ENCODE data around the gene TAF11L7.
"Not testable (repeated sequence)": the region's sequence is repeated elsewhere in the genome, so short reads cannot be mapped to it uniquely, and the experiment has no call there.

TAF11L7 gene

DNA sequence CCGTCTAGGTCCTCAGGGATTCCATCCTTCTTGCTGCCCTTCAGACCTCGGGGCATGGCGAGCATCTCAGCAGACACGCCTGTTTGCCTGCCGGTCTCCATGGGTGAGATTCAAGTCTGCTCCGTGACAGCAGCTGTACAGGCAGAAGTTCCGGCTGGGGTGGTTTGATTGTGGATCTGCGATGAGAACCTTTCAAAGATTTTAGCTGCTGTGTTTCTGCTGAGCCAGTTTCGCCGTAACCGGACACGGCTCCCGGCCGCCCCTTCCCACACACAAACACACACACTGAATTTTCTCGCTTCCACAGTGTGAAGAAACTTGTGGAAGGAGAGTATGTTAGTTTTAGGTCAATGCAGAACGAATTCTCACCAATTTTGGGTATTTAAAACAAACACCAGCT lies at the start of gene TAF11L7:
TAF11L7 (minus strand) TSS at position 101 of the 400 bp plus-strand sequence.
- not testable (repeated sequence) for DNase-seq

DNA sequence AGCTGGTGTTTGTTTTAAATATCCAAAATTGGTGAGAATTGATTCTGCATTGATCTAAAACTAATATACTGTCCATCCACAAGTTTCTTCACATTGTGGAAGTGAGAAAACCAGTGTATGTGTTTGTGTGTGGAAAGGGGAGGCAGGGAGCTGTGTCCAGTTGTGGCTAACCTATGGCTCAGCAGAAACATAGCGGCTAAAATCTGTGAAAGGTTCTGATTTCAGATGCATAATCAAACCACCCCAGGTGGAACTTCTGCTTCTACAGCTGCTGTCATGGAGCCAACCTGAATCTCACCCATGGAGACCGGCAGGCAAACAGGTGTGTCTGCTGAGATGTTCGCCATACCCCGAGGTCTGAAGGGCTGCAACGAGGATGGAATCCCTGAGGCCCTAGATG lies 48.6 kb upstream of the TAF11L7 start, which contains the start of gene TAF11L14:
TAF11L14 (plus strand) TSS at position 301 of the 400 bp plus-strand sequence.
- DNase-seq, result no peak

DNA sequence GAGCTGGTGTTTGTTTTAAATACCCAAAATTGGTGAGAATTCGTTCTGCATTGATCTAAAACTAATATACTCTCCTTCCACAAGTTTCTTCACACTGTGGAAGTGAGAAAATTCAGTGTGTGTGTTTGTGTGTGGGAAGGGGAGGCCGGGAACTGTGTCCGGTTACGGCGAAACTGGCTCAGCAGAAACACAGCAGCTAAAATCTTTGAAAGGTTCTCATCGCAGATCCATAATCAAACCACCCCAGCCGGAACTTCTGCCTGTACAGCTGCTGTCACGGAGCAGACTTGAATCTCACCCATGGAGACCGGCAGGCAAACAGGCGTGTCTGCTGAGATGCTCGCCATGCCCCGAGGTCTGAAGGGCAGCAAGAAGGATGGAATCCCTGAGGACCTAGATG lies 46.2 kb upstream of the TAF11L7 start, which contains the start of gene TAF11L13:
TAF11L13 (plus strand) TSS at position 301 of the 400 bp plus-strand sequence.
- not testable (repeated sequence) for DNase-seq

DNA sequence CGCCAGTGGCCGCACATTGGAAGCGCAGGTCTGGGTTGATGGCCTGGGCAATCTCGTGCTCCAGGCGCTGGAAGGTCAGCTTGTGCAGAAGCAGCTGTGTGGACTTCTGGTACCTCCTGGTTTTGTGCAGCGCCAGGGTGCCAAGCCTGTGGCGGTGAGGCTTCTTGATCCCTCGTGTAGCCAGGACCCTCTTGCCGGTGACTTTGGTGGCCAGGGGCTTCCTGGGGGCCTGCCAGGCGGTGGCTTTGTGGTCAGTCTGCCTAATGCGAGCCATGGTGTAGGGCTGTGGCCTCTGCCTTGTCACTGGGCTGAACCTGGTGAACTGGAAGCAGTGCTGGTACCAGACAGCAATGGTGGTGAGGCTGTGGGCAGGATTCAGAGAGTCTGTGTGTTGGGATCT lies 40.1 kb upstream of the TAF11L7 start:
- no peak for DNase-seq

- DNase-seq, result no peak
Observed at GRCh38 chr5:17620627-17621026, 35.1 kb upstream of the TAF11L7 start.

DNA sequence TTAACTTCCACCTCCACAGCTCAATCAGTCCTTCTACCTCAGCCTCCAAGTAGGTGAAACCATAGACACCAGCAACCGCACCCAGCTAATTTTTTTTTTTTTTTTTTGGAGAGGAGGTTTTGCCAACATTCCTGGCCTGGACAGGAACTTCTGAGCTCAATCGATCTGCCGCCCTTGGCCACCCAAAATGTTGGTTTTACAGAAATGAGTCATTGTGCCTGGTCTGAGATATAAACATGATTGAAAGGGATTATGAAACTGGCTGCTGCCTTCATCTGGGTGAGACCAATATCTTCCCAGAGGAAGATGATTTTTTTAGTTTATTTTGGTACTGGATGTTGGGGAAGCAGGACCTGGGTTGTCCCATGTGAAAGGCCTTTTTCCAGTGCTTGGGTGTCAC lies 33.8 kb upstream of the TAF11L7 start:
- no peak for DNase-seq

- DNase-seq, result no peak
Observed at GRCh38 chr5:17614872-17615605, 29.5 kb upstream of the TAF11L7 start.

GRCh38 chr5:17610092-17610491 lies 24.5 kb upstream of the TAF11L7 start, which contains the start of gene TAF11L12:
TAF11L12 (plus strand) TSS chr5:17610392.
- not testable (repeated sequence) for DNase-seq

GRCh38 chr5:17607461-17607860 lies 21.9 kb upstream of the TAF11L7 start:
- DNase-seq, result not testable (repeated sequence)

GRCh38 chr5:17604951-17605350 lies 19.4 kb upstream of the TAF11L7 start:
- no peak for DNase-seq

DNA sequence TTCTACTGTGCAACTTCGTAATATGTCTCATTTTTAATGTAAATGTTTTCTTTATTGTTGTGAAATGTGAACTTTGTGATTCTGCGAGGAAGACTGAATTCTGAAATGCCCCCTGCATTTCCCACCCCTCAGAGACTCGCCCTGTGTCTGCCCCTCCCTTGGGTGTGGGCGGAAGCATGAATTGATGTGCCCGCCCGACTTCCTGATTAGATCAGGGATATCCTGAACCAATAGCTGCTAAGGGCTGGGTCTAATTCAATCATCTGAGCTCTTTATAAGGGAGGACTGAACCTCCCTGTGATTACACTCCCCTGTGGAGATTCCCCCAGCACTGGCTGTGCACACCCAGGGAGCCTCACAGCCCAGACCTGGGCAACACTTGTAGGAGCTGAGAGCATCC lies 18.3 kb upstream of the TAF11L7 start, which contains the start of gene TAF11L11:
TAF11L11 (plus strand) TSS at position 304 of the 400 bp plus-strand sequence.
- not testable (repeated sequence) for DNase-seq

- not testable (repeated sequence) for DNase-seq
Observed at GRCh38 chr5:17597728-17598127, 12.2 kb upstream of the TAF11L7 start, which contains the start of gene TAF11L10. TAF11L10 (minus strand) TSS chr5:17597828.

- DNase-seq, result not testable (repeated sequence)
Observed at GRCh38 chr5:17594255-17594654, 8.7 kb upstream of the TAF11L7 start, which contains the start of gene TAF11L9. TAF11L9 (minus strand) TSS chr5:17594394.

- DNase-seq, result not testable (repeated sequence)
Observed at GRCh38 chr5:17590860-17591259, 5.3 kb upstream of the TAF11L7 start, which contains the start of gene TAF11L8. TAF11L8 (minus strand) TSS chr5:17590960.
